OCI-LY7 (cell line): Measurements from ENCODE around the gene PAH. TPM values are rescaled to one million over a fixed set of nuclear protein-coding genes. Genes with fewer than 3 reads are reported as not detected.

ENCODE experiments used
- BruUV-seq: library from RNA; stranded (reverse); fragments of 400-500 nt; replicated peaks from 2 replicates; lab custom pipeline; 2021; lab: Mats Ljungman, UMichigan
- CTCF ChIA-PET: fragments of 300-600 bp; sonication (Branson Sonifier 250); formaldehyde crosslinking; loops from one replicate; lab custom pipeline; 2022; ENCODE audit warnings: antibody characterized with exemption; ENCODE audit not compliant: unreplicated experiment; lab: Charles Lee
- POLR2A ChIA-PET: fragments of 300-600 bp; sonication (Branson Sonifier 250); formaldehyde crosslinking; loops from one replicate; lab custom pipeline; 2022; ENCODE audit warnings: antibody characterized with exemption; lab: Charles Lee
- DNase-seq: peaks from one replicate; pipeline ENCODE4 v3.0.0-alpha.2; 2015; ENCODE audit warnings: low spot score
- H2AFZ ChIP-seq: fragments of 200-600 bp; sonication (generic), shearing (Covaris generic); 2 replicates; pipeline ENCODE4 v1.6.1; 2014; ENCODE audit warnings: mild to moderate bottlenecking, antibody characterized with exemption, low read length, moderate library complexity
- H3K27ac ChIP-seq: fragments of 200-600 bp; sonication (generic); 2 replicates; pipeline ENCODE4 v1.5.1; 2014; ENCODE audit warnings: mixed run types, low read depth, mild to moderate bottlenecking, moderate library complexity, low read length, inconsistent platforms; ENCODE audit not compliant: poor library complexity, severe bottlenecking
- H3K36me3 ChIP-seq: fragments of 200-600 bp; sonication (generic); 2 replicates; pipeline ENCODE4 v1.6.1; 2014; ENCODE audit warnings: mild to moderate bottlenecking, antibody characterized with exemption, low read length, moderate library complexity, mixed read lengths; ENCODE audit not compliant: insufficient read depth
- H3K4me1 ChIP-seq: fragments of 200-600 bp; sonication (generic); 2 replicates; pipeline ENCODE4 v1.5.1; 2014; ENCODE audit warnings: mild to moderate bottlenecking, low read length; ENCODE audit not compliant: insufficient read depth, poor library complexity, severe bottlenecking
- H3K4me2 ChIP-seq: fragments of 200-600 bp; sonication (generic); 2 replicates; pipeline ENCODE4 v1.6.1; 2014; ENCODE audit warnings: mild to moderate bottlenecking, low read length
- H3K4me3 ChIP-seq: fragments of 200-600 bp; sonication (generic); 2 replicates; pipeline ENCODE4 v1.5.1; 2014; ENCODE audit warnings: mild to moderate bottlenecking, low read depth, low read length; ENCODE audit not compliant: poor library complexity, severe bottlenecking
- H3K79me2 ChIP-seq: fragments of 200-600 bp; sonication (generic); 2 replicates; pipeline ENCODE4 v1.6.1; 2016; ENCODE audit warnings: low read depth, mild to moderate bottlenecking, low read length, moderate library complexity, mixed read lengths; ENCODE audit not compliant: insufficient read depth
- H3K9me2 ChIP-seq: fragments of 200-600 bp; sonication (generic); 2 replicates; pipeline ENCODE4 v1.6.1; 2016; ENCODE audit warnings: mild to moderate bottlenecking, low read length, mixed read lengths; ENCODE audit not compliant: insufficient read depth
- H3K9me3 ChIP-seq: fragments of 200-600 bp; sonication (generic); 2 replicates; pipeline ENCODE4 v1.6.1; 2014; ENCODE audit warnings: mild to moderate bottlenecking, mixed run types, low read length, mixed read lengths
- H4K20me1 ChIP-seq: fragments of 200-600 bp; sonication (generic); 2 replicates; pipeline ENCODE4 v1.6.1; 2014; ENCODE audit warnings: mild to moderate bottlenecking, antibody characterized with exemption, low read length, moderate library complexity, mixed read lengths; ENCODE audit not compliant: insufficient read depth
- EZH2phosphoT487 ChIP-seq: fragments of 200-600 bp; sonication (generic); IDR thresholded peaks from 2 replicates; pipeline ENCODE4 v1.6.1; 2018; ENCODE audit warnings: low read depth, borderline replicate concordance, mild to moderate bottlenecking, mixed run types, antibody characterized with exemption, low read length, moderate library complexity, mixed read lengths
- intact Hi-C: fragments of 100-400 bp; cut with micrococcal nuclease; formaldehyde crosslinking; loops from one replicate; pipeline ENCODE4 v1.10.0; 2022; ENCODE audit not compliant: unreplicated experiment
- total RNA-seq, 2 experiments: library from RNA; depleted of rRNA in 1 of 2; stranded (reverse); fragments of >200 nt in 1 of 2; shearing (Covaris generic) in 1 of 2; gene quantifications; 2 replicates each; pipeline ENCODE4 v1.2.3, GENCODE V29; 2014 to 2022
- TF ChIP-seq, protein P1 (sequence below): fragments of 200-600 bp; sonication (generic); conservative IDR thresholded peaks from 2 replicates; pipeline ENCODE4 v1.5.1; 2014; ENCODE audit warnings: mild to moderate bottlenecking, antibody characterized with exemption, low read length, moderate library complexity, mixed read lengths

The PAH gene
- total RNA-seq, 2 experiments from 2014 or later, result not detected

DNA sequence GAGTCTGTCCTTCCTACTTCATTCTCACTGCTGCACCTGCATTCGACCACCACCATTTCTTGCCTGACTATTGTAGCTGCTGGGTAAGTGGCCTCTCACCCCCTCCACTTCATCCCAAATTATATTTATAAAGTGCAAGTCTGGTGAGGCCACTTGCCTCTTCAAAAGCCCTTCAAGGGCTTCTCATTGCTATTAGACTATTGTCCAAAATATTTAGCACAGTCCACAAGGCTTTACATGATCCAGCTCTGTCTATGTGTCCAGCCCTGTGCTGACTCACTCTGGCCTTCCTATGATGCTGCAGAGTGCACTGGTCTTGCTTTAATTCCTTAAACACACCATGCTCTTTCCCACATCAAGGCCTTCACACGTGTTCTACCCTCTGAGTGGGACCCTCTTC, 46.0 kb downstream of the PAH start:
- no peak overlapping the region for H3K4me2 ChIP-seq
- H3K4me1 ChIP-seq, result no peaks in the 10 kb centered on the region
- H3K9me2 ChIP-seq, result no peaks in the 10 kb centered on the region
- ChIA-PET CTCF (no interaction called here), POLR2A (no interaction called here)
- no peak for DNase-seq
- H3K36me3 ChIP-seq, result no peaks in the 10 kb centered on the region
- no peaks in the 10 kb centered on the region for H3K79me2 ChIP-seq
- H2AFZ ChIP-seq, result no peak overlapping the region
- no TSS peak for BruUV-seq
- TF ChIP-seq, protein P1, sequence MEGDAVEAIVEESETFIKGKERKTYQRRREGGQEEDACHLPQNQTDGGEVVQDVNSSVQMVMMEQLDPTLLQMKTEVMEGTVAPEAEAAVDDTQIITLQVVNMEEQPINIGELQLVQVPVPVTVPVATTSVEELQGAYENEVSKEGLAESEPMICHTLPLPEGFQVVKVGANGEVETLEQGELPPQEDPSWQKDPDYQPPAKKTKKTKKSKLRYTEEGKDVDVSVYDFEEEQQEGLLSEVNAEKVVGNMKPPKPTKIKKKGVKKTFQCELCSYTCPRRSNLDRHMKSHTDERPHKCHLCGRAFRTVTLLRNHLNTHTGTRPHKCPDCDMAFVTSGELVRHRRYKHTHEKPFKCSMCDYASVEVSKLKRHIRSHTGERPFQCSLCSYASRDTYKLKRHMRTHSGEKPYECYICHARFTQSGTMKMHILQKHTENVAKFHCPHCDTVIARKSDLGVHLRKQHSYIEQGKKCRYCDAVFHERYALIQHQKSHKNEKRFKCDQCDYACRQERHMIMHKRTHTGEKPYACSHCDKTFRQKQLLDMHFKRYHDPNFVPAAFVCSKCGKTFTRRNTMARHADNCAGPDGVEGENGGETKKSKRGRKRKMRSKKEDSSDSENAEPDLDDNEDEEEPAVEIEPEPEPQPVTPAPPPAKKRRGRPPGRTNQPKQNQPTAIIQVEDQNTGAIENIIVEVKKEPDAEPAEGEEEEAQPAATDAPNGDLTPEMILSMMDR, result no peak
- no peak for TF ChIP-seq EZH2phosphoT487
- intact Hi-C loops, result no loop called here
- no peaks in the 10 kb centered on the region for H3K9me3 ChIP-seq
- H3K4me3 ChIP-seq, result no peak overlapping the region
- no peaks in the 10 kb centered on the region for H4K20me1 ChIP-seq
- no peak overlapping the region for H3K27ac ChIP-seq

DNA sequence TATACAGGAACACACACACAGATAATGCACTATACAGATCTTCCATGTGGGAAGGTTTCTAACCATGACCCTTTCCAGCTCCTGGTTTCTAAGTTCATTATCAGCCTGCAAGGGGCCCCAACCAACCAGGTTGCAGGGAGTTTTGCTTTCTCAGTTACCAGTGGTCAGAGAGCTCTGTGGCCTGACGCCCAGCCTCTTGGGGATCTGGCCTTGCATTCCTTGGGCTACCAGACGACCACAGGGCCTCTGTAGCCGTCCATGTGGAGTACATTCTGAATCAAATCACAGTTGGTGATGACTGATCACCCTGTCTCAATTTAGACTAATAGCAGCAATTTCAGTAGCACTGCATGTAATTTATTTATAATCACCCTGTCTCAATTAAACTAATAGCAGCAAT, 47.5 kb downstream of the PAH start:
- Histone ChIP-seq H3K4me3 (no peak overlapping the region), H2AFZ (no peak overlapping the region), H3K4me1 (no peaks in the 10 kb centered on the region), H3K27ac (no peak overlapping the region), H3K36me3 (no peaks in the 10 kb centered on the region), H3K9me2 (no peaks in the 10 kb centered on the region), H3K4me2 (no peak overlapping the region), H3K9me3 (no peaks in the 10 kb centered on the region), H3K79me2 (no peaks in the 10 kb centered on the region), H4K20me1 (no peaks in the 10 kb centered on the region)
- no peak for TF ChIP-seq EZH2phosphoT487
- TF ChIP-seq, protein P1, result no peak
- ChIA-PET POLR2A (no interaction called here), CTCF (no interaction called here)
- intact Hi-C loops, result no loop called here
- BruUV-seq, result no TSS peak
- no peak for DNase-seq

DNA sequence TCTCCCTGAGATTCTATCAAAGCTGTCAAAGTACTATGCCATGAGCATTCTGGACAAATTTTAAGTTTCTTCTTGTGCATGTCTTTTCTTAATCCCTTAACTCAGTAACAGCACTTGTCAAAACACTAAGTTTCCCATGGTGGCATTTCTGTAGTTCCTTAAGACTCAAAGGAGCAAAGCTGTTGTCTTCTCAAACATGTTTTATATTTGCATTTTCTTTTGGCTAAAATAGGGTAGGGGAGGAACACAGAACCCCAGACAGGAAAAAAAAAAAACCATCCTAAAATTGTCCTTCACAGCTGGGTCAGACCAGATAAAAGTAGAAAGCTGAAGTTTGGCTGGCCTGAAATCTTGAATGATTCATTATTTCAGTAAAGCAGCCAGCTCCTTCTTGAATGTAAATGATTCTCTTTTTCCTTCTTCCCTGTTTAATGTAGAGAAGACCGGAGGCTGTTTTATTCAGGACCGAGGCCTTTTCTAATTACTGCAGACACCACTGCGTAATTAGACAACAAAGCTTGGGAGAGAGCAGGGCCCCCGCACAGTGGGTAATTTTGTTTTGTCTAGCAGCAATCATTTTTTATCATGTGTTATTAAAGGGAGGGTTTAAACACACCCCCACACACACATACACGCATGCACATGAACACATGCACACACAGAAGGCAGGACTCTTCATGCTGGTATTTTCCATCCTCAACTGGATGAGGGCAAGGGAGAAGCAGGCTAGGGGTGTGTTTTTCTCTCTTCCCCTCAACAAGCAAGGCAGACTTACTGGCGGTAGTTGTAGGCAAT, 51.0 kb downstream of the PAH start:
- intact Hi-C loops, result no loop called here
- H3K9me3 ChIP-seq, result no peaks in the 10 kb centered on the region
- H3K36me3 ChIP-seq, result no peaks in the 10 kb centered on the region
- ChIA-PET POLR2A (interaction anchor here (0.7 to 1.1 kb wide), 4 partner anchors 17 to 211 kb away, joined by 3 read pairs; no protein-coding TSS in a partner anchor), CTCF (no interaction called here)
- no peaks in the 10 kb centered on the region for H4K20me1 ChIP-seq
- no peaks in the 10 kb centered on the region for H3K9me2 ChIP-seq
- TF ChIP-seq EZH2phosphoT487, result no peak
- TF ChIP-seq, protein P1, result no peak
- no TSS peak for BruUV-seq
- no peaks in the 10 kb centered on the region for H3K79me2 ChIP-seq
- DNase-seq, result no peak
- H2AFZ ChIP-seq, result no peak overlapping the region
- H3K4me1 ChIP-seq, result no peaks in the 10 kb centered on the region
- H3K4me3 ChIP-seq, result no peak overlapping the region
- no peak overlapping the region for H3K27ac ChIP-seq
- no peak overlapping the region for H3K4me2 ChIP-seq
